Endodermal cell (in vitro differentiated cells): ENCODE measurements around the gene TMEM238L. TPM values are rescaled to one million over a fixed set of nuclear protein-coding genes. Genes with fewer than 3 reads are reported as not detected.

ENCODE experiments used
- DNase-seq: peaks from one replicate; pipeline ENCODE4 v3.0.0-alpha.2; 2017
- H3K27ac ChIP-seq: 2 replicates; pipeline ENCODE4 v1.5.1; 2013; ENCODE audit warnings: mild to moderate bottlenecking, low read depth, low read length, moderate library complexity
- H3K27me3 ChIP-seq: 2 replicates; pipeline ENCODE4 v1.6.1; 2013; ENCODE audit warnings: mild to moderate bottlenecking, low read length, moderate library complexity; ENCODE audit not compliant: insufficient read depth, control insufficient read depth, poor library complexity, severe bottlenecking
- H3K36me3 ChIP-seq: 2 replicates; pipeline ENCODE4 v1.7.0; 2013; ENCODE audit warnings: mild to moderate bottlenecking, low read length, moderate library complexity; ENCODE audit not compliant: control insufficient read depth, insufficient read depth
- H3K4me1 ChIP-seq: one replicate; pipeline ENCODE4 v1.7.0; 2013; ENCODE audit warnings: low read length; ENCODE audit not compliant: control insufficient read depth, insufficient read depth
- H3K4me3 ChIP-seq: 2 replicates; pipeline ENCODE4 v1.5.1; 2013; ENCODE audit warnings: mild to moderate bottlenecking, low read length, moderate library complexity
- H3K9ac ChIP-seq: 2 replicates; pipeline ENCODE4 v1.6.1; 2013; ENCODE audit warnings: mild to moderate bottlenecking, low read length, moderate library complexity; ENCODE audit not compliant: poor library complexity, severe bottlenecking; ENCODE audit errors: extremely low read depth
- H3K9me3 ChIP-seq: 2 replicates; pipeline ENCODE4 v1.6.1; 2013; ENCODE audit warnings: mild to moderate bottlenecking, low read length, moderate library complexity; ENCODE audit not compliant: control insufficient read depth
- H3K27ac Mint-ChIP-seq: 2 replicates; pipeline ENCODE4 v1.8.0; 2020; ENCODE audit warnings: mixed read lengths
- H3K27me3 Mint-ChIP-seq: 2 replicates; pipeline ENCODE4 v1.8.0; 2021; ENCODE audit warnings: mild to moderate bottlenecking, mixed read lengths; ENCODE audit not compliant: insufficient read depth
- H3K36me3 Mint-ChIP-seq: 2 replicates; pipeline ENCODE4 v1.8.0; 2020; ENCODE audit warnings: low read depth, mixed read lengths
- H3K4me1 Mint-ChIP-seq: 2 replicates; pipeline ENCODE4 v1.8.0; 2020; ENCODE audit warnings: mixed read lengths
- H3K4me3 Mint-ChIP-seq: 2 replicates; pipeline ENCODE4 v1.8.0; 2020; ENCODE audit warnings: mild to moderate bottlenecking, moderate library complexity, mixed read lengths
- H3K9me3 Mint-ChIP-seq: 2 replicates; pipeline ENCODE4 v1.8.0; 2020; ENCODE audit warnings: mild to moderate bottlenecking, mixed read lengths
- WGBS, 2 experiments: methylation state at CpG; one replicate each; pipeline versions ENCODE4 v1.1.5 to v1.1.7; 2013; ENCODE audit warnings: missing lambda C conversion rate in 2 of 2, mixed read lengths in 1 of 2; ENCODE audit not compliant: insufficient coverage in 1 of 2, insufficient read length in 1 of 2; 5-methylcytosine and 5-hydroxymethylcytosine counted together
- total RNA-seq, 2 donors: library from RNA; stranded (reverse); fragmentation: NEBNext Ultra II Directional in 1 of 2; extraction: Animal tissue kit (Norgen Biotek cat#: 25700) in 1 of 2; gene quantifications; 2 replicates in 1 of 2; 3 replicates in 1 of 2; pipeline ENCODE4 v1.2.1, GENCODE V29; 2021
- TF ChIP-seq, protein P1 (sequence below): fragments of 200-600 bp; sonication (generic); conservative IDR thresholded peaks from 2 replicates; pipeline ENCODE4 v1.5.0; 2021; ENCODE audit warnings: antibody characterized with exemption, mild to moderate bottlenecking

The TMEM238L gene
- total RNA-seq, 2 donors from 2014 or later, result not detected

DNA sequence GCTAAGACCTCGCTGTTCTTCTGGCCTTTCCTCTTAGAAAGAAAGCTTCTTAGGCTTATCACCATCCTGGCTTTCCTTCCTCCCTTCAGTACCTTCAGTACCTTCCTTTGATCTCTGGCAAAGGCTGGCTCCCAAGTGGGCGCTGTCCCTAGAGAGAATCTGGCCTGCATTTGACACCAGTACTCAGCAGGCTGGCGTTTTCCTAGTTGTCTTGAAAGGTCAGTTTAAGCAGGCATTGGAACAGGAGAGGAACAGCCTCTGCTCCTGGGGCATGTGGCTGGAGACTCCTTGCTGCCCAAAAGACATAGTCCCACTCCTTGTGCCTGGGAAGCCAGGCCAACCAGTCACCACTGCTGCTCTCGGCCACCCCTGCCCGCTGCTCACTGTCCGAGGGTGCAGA is 34.1 kb downstream of the TMEM238L start:
- Mint-ChIP-seq H3K4me3 (no peak overlapping the region), H3K4me1 (peaks cover 7% of the 10 kb centered on the region), H3K9me3 (no peaks in the 10 kb centered on the region), H3K36me3 (no peaks in the 10 kb centered on the region), H3K27ac (no peak overlapping the region), H3K27me3 (peaks cover 4% of the 10 kb centered on the region)
- H3K4me3 ChIP-seq, result no peak overlapping the region
- no peak overlapping the region for H3K27ac ChIP-seq
- no peak overlapping the region for H3K9ac ChIP-seq
- DNase-seq, result peak; percentile 47
- no peaks in the 10 kb centered on the region for H3K4me1 ChIP-seq
- TF ChIP-seq, protein P1, sequence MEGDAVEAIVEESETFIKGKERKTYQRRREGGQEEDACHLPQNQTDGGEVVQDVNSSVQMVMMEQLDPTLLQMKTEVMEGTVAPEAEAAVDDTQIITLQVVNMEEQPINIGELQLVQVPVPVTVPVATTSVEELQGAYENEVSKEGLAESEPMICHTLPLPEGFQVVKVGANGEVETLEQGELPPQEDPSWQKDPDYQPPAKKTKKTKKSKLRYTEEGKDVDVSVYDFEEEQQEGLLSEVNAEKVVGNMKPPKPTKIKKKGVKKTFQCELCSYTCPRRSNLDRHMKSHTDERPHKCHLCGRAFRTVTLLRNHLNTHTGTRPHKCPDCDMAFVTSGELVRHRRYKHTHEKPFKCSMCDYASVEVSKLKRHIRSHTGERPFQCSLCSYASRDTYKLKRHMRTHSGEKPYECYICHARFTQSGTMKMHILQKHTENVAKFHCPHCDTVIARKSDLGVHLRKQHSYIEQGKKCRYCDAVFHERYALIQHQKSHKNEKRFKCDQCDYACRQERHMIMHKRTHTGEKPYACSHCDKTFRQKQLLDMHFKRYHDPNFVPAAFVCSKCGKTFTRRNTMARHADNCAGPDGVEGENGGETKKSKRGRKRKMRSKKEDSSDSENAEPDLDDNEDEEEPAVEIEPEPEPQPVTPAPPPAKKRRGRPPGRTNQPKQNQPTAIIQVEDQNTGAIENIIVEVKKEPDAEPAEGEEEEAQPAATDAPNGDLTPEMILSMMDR, result no peak
- H3K36me3 ChIP-seq, result no peaks in the 10 kb centered on the region
- peaks cover 12% of the 10 kb centered on the region for H3K9me3 ChIP-seq
- WGBS, 2 experiments, result 91 to 94% methylated on average over 5 to 6 of the region's 6 CpGs
- H3K27me3 ChIP-seq, result no peaks in the 10 kb centered on the region

DNA sequence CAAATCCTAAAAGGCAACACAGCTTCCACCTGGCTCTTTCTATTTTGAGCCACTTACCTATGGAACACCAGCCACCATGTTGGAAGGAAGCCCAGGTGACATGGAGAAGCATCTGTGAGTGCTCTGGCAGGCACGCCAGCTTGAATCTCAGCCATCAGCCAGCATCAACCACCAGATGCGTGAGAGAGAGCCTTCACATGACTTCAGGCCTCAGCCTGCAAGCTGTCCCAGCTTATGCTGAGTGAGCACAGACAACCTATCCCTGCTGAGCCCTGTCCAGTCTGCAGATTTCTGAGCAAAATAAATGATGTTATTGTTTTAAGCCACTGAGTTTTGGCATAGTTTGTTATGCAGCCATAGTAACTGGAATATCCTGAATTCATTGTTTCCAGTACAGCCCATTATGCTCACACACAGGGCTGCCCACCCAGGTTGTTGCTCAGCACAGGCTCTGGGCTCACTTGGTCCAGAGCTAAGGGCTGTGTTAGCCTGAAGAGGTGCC is 35.1 kb downstream of the TMEM238L start:
- TF ChIP-seq, protein P1, result no peak
- no peaks in the 10 kb centered on the region for H3K36me3 Mint-ChIP-seq
- peaks cover 7% of the 10 kb centered on the region for H3K4me1 Mint-ChIP-seq
- H3K9me3 Mint-ChIP-seq, result no peaks in the 10 kb centered on the region
- H3K27me3 ChIP-seq, result no peaks in the 10 kb centered on the region
- H3K27me3 Mint-ChIP-seq, result peaks cover 1% of the 10 kb centered on the region
- no peak overlapping the region for H3K4me3 ChIP-seq
- no peak overlapping the region for H3K27ac Mint-ChIP-seq
- H3K27ac ChIP-seq, result no peak overlapping the region
- no peaks in the 10 kb centered on the region for H3K36me3 ChIP-seq
- no peak overlapping the region for H3K4me3 Mint-ChIP-seq
- no peaks in the 10 kb centered on the region for H3K4me1 ChIP-seq
- peaks cover 12% of the 10 kb centered on the region for H3K9me3 ChIP-seq
- no peak overlapping the region for H3K9ac ChIP-seq
- WGBS, 2 experiments, result 96% methylated on average over 2 of the region's 2 CpGs; no CpG with 5 or more reads in 1 of the 2 experiments
- DNase-seq, result peak; percentile 35

DNA sequence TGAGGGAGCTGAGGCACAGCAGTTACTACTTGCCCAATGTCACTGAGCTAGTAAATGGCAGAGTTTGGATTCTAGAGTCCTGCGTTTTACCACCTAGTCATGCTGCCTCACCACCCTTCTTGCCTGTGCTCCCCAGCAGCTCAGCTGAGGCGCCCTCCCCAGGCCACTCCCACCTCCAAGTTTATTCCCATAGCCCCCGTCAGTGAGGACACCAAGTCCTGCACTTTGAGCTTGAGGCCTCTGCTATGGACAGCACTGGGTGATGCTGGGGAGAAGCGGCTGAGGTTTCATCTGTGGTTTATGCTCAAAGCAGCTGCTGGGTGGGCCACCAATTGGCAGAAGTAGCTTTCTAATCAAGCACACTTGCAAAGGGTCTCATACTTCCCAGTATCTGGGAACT is 36.7 kb downstream of the TMEM238L start:
- no peaks in the 10 kb centered on the region for H3K36me3 ChIP-seq
- Mint-ChIP-seq H3K27ac (no peak overlapping the region), H3K4me3 (no peak overlapping the region), H3K4me1 (no peaks in the 10 kb centered on the region), H3K9me3 (no peaks in the 10 kb centered on the region), H3K36me3 (no peaks in the 10 kb centered on the region), H3K27me3 (no peaks in the 10 kb centered on the region)
- H3K27ac ChIP-seq, result no peak overlapping the region
- peaks cover 10% of the 10 kb centered on the region for H3K9me3 ChIP-seq
- TF ChIP-seq, protein P1, result no peak
- 86% methylated on average over 4 of the region's 4 CpGs; no CpG with 5 or more reads in 1 of the 2 experiments for WGBS, 2 experiments
- H3K9ac ChIP-seq, result no peak overlapping the region
- no peaks in the 10 kb centered on the region for H3K27me3 ChIP-seq
- no peak overlapping the region for H3K4me3 ChIP-seq
- H3K4me1 ChIP-seq, result no peaks in the 10 kb centered on the region
- peak; percentile 47 for DNase-seq
